Measurements from ENCODE around the gene IFT52.

DNA sequence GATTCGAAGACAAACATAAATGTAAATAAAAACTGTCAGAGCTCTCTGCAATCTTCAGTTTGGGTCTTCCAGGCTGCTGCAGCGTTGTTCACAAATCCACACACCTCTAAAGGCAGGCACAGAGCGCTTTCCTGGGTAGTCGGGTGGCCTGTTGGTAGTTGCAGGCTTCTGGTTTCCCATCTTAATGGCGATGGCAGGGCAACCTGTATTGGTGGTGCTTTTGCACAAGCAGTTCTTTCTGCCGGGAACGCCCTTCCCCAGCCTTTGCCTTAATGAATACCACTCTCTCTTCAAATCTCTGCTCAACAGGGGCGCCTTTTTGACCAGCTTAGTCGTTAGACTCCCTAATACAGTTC lies 723 bp upstream of the IFT52 start:
- TF ChIP-seq CTCF (IDR thresholded peaks at IDR 0.05; ENCODE audit: poor library complexity) (no peak), EZH2 (IDR thresholded peaks at IDR 0.05; ENCODE audit: borderline replicate concordance) (no peak), EZH2phosphoT487 (IDR thresholded peaks at IDR 0.05; ENCODE audit: low read depth, severe bottlenecking, unreplicated experiment) (no peak)

Data from hepatocyte (in vitro differentiated cells).